Stimulated activated CD4-positive, alpha-beta T cell treated with anti-CD3 and anti-CD28 coated beads, Interleukin-15, amount 100 ng/mL, for 48 hours (primary cell): ENCODE results near the gene EVA1A.
A peak's percentile ranks its signal among the peaks of the same experiment; 100 is the strongest.

Experiments used
- DNase-seq, 2 donors: peaks; one replicate each; pipeline ENCODE4 v3.0.0-alpha.2; 2020; ENCODE audit warnings: low read depth in 2 of 2

The EVA1A gene, protein sequence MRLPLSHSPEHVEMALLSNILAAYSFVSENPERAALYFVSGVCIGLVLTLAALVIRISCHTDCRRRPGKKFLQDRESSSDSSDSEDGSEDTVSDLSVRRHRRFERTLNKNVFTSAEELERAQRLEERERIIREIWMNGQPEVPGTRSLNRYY

DNA sequence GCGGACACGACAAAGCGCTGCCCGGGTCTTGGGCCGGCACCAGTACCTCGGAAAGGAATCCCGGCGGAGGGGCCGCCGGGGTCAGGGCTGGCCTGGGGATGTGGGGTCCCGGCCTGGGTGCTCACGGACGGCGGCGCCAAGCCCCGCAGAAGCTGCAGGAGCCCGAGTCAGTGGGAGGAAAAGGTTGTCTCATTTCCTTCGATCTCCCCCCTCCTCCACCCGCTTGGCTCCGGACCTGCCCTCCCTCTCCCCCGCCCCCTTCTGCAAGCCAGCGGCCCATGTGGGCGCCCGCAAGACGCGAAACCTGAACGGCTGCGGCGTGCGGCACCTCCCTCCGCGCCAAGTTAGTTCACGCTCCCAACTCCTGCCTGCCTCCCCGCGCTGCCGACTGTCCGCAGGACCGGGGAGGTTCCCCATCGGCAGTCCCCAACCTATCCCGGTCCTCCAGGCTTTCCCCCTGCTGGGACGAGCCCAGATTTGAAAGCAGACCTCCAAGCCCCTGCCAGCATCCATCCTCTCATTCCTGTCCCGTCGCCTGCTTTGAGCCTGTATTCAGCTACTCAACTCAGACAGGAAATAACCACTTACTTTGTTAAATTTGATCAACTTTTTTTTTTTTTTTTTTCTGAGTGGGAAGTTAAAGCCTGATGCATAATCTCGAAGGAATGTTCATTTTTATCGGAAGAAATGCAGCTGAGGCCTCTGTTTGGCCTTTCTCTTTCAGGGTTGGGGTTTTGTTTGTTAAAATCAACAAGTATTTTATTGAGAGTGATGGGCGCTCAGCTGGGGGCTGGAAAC lies at the start of gene EVA1A:
EVA1A (minus strand) TSS at position 172 of the 798 bp plus-strand sequence. CDS start 42,799 bp downstream, outside the sequence.
- DNase-seq, result no peak

DNA sequence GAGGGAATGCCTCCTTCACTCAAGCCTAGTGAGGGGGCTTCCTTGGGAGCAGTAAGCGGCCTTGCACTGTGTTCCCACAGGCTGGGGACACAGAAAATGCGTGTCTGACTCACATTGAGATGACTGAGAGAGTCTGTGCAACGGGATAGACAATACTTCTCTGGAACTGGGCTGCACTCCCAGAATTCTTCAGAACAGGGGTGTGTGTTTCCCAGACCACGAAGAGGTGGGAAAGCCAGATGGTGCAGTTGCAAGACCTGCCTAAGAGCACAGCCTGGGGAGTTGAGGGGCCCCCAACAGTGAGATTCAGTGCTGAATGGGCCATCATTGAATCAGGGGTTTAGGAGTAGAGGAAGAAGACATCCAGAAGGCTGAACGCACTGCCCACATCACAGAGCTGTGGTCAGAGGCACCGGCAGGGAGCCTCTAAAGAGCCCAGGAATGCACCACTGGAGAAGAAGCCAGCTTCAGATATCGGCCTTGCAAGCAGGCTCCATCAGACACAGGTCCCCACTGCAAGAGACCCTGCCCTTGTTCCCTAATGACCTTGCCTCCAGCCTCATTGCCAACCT lies 49.3 kb upstream of the EVA1A start:
- no peak for DNase-seq

DNA sequence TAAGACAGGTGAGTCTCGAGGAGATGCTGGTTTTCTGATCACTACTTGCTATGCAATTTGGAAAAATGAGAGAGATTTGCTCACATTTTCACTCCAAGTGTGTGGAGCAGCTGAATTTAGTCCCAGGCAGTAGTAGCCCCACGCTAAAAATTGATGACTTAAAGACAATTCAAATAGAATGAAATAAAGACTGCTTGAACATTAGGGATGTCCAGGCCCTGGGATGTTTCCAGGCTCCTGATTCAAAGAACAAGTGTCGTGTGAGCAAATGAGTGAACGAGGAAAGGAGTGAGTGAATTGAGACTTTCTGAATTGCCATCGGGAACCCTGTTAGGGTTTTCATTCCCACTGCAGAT lies 48.6 kb upstream of the EVA1A start:
- DNase-seq, result no peak

DNA sequence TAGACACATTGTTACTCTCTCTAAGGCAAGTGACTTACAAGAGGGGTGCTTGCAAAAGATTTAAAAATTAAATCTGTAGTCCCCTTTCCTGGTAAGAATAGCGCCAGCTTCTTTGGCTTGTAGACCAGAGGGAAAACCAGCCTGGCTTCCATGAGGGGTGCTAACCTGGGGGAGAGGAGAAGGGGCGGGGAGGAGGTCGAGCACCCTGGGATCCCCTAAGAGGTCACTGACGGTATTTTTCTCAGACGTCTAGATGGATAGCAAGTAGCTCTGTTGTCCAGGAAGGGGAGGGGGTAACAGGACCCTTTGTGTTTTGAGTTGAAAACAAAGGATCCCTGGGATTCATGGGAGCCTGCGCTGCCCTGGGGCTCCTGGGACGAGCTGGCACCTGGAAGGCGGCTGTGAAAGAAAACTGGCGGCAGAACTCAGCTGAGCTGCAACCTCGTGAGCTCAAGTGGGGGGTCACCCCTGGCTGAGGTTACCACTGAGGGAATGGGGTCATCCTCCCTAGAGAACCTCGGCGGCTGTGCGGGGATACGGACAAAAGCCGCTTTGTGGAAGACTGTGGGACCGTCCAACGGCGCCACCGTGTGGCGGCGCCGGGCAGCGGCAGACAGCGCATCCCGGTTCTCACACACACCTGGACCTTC lies 48.1 kb upstream of the EVA1A start:
- peak; percentile 13 to 28 for DNase-seq

DNA sequence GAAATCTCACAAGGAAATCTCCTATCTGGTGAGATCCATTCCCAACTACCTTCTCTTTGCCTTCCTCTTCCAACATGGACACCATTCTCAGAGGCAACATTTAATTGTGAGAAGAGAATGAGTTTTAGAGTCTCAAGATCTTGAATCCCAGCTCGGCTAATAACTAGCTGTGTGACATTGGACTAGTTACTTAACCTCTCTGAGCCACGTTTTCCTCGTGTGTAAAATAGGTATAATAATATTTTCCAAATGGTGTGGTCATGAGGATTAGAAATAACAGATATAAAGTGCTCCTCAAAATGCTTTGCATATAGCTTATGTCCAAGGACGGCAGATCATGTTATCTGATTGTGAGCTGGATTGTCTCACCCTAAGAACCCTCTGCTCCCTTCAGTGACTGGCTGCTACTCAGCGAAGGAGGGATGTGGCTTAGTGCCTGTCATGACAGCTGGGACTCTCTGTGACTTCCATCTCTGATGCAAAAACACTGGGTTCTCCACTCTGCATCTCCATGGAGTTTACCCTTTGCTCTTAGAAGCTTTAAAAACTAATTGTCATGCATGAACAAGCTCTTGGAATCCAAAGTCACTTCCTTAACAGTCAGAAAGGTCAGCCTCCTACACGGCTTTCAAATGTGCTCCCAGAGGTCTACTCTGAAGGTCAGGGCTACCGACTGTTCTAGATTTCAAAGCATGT lies 47.4 kb upstream of the EVA1A start:
- DNase-seq, result no peak

DNA sequence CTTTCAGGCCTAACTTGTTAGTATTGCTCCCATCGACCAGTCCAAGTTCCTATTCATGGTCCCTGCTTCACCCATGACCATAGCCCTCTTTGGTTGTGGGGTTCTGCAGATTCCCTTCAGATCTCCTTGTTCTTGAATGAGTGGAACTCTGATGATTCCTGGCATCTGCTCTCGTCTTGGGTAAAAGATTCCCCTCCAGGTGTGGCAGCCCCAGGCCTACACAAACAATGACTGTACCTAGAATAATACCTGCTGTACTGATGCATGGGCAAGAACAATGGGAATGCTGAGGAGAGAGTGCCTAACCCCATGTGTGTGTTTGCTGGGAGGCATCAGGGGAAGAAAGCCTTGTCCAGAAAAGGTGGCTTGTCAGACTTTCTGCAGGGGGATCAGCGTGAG lies 46.7 kb upstream of the EVA1A start:
- no peak for DNase-seq

DNA sequence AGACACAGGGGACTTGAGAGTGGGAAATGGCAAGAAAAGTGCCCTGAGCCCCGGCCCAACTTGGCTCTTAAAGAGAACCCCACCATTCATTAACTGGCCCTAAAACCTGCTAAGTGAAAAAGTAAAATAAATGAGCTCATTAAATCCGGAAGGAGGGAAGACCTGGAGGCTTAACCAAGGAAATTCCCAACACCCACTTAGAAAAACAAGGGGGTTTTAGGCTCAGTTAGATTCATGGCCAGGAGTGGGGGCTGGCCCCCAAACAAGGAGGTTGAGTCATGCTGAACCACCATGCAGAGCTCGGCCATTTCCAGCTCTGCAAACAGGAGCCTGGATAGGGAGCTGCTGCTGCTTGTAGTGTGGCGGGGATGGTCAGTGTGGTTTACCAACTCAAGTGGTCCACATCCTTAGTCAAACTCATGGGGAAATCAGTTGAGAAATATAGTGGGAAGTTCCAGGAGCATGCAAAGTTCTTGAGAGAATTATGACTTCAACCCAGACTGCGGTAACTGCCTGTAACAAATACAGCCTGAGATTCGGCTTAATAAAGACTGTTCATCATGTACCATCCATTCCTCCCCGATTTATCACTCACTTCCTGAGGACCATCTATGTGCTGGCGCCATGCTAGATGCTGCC lies 46.1 kb upstream of the EVA1A start:
- no peak for DNase-seq

DNA sequence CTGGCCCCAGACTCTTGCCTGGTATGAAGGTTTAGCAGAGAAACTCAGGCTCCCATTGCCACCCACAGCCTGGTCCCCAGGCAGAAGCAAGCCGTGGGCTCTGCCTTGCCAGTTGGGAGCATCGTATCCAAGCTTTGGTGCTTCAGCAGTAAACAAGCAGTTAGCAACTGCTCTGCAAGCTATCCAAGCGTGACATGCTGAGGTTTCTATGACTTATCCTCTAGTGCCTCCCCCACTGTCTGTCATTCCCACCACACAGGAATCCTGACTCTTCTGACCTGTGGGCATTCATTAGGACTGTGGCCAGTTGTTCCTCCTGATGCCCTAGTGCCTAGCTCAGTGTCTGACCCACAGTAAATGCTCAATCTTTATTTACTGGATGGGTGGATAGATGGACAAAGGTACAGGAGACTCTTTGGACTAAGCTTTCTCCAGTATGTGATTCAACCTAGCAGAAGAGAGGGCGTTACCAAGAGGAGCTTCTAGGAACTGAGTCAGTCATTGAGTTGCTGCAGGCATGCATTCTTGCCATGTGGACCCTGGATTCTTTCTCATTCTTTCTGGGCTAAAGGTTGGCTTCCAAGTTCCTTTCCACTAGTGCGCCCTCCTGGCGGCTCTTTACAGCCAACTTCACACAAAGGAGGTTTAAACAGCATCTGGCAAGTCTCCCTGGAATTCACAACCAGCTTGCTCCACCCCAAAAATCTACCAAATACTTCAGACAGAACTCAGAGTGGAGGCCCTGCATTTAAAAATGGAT lies 45.2 kb upstream of the EVA1A start:
- DNase-seq, result no peak

DNA sequence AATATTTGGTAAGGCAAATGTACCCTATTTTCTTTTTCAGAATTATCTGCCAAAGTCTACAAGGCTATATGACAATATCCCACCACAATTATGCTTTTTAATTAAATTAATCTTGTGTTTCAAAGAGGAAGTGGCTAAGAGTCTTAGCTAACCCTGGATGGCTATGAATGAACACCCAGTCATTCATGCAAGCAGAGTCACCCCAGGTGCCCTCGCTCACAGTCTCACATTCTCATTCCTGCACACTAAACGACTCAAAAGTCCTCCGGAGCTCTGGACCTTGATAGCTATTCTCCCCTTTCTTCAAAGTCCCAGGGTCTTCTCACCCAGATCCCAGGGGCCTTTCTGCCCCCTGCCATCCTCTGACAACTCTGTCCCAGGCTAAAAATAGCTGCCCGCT lies 43.7 kb upstream of the EVA1A start:
- no peak for DNase-seq

DNA sequence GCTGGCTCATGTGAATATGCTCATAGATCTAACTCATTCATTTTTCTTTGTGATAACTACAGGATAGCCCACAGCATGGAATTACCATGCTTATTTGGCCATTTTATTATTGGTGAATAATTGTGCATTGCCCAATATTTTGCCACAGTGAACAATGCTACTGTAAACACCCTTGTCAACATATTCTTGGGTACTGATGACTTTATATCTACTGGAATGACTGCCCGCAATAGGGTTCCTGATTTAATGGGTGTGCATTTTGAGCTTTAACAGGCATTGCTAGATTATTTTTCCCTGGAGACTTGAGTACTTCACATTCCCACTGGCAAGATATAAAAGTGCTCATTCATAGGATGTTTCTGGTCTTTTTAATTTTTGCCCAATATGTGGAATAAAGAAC lies 42.7 kb upstream of the EVA1A start:
- no peak for DNase-seq

DNA sequence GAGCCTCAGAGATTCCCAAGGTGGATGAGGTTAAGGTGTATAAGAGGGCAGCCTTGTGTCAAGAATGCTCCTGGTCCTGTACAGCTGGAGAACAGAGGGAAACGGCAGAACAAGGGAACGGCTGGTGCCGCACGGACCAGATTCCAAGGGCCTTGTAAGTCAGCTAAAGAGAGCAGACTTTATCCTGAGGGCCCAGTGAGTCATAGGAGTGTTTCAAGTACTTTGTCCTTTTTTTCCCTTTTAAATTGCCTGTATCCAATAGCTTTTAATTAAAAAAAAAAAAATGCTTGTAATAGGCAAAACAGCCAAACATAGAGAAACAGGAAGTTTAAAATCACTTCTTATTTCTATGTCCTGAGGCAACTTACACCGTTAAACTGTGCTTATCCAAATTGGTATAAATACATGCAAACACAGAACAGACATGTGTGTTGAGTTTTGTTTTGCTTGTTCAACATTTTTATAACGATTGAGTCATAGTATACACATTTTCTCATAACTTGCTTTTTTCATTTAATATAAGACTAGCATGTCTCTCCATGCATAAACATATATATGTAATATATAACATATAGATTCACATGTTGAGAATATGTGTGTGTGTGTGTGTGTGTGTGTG lies 42.1 kb upstream of the EVA1A start:
- no peak for DNase-seq

DNA sequence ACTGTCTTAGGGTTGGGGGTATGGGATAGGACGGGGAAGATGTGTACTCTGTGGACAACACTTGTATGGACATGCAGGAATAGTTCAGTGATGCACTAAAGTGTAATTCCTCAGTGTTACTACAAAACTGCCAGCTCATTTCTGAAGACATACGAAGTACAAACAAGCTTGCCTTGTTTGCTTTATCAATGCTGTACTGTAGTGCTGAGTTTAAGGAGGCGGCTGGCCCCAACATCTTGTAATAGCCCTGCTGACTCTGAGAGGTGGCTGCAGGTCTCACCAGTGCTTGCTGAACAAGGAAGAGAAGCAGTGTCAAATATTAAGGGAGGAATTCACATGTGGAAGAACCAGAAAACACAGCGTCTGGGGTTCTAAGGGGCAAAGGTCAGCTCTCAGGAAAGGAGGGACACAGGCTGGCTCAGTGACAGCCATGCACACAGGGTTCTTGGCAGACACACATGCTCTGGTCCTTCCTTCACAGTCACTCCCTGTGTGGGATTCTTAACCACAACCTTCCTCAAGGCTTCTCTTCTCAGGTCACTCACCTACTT lies 39.8 kb upstream of the EVA1A start:
- DNase-seq, result no peak

DNA sequence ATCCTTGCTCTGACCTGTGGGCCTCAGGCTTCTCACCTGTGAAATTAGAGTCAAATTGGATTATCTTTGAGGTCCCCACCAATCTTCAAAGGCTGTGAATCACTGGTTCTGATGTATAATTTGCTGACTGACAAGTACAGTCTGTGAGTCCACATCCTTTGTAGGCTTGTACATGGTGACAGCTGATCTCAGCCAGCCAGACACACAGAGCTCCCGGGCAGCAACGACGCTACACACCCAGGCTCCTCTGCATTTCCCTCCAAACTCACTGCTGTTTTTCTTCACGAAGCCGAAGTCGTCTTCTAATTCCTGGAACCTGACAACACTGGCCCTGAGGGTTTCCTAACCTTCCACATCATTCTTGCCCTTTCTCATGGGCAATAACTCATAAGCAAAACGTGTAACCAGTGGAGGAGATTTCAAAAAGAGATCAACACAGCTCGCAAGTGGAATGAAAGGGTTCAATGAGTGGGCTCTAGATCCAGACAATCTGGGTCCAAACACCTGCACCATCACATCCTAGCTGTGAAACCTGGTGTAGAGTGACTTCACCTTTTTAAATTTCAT lies 37.9 kb upstream of the EVA1A start:
- no peak for DNase-seq

DNA sequence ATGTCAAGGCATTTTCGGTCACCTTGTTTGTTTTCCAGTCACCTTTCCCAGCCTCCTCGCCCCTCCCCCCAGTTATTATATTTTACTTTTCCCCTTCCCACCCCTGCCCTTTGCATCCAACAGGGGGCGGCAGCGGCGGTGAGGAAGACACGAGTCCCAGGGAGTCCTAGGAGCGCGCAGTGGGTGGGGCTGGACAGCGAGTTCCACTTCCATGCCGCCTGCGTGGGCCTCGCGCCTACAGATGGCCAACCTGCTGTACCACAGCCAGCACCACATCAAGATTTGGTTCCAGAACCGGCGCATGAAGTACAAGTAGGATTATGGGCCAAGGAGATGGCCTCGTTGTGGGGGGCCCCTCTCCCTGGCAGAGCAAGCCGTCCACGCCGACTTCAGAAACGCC lies 37.2 kb upstream of the EVA1A start:
- no peak for DNase-seq

DNA sequence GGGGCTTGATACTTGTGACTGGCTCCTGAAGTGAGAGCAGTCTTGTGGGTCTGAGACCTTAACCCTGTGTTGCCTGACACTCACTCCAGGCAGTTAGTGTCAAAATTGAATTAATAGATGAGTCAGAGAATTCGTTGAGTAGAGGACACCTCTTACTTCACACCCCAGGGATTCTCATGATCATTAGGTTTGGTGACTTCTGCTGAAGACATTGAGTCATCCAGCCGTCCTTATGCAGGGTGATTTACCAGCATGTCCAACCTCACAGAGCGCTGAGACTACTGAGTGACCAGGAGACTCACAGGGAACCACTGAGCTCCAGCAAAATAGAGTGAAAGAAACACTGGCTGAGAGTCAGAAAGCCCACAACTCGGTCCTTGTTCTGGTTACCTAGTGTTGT lies 36.0 kb upstream of the EVA1A start:
- no peak for DNase-seq

DNA sequence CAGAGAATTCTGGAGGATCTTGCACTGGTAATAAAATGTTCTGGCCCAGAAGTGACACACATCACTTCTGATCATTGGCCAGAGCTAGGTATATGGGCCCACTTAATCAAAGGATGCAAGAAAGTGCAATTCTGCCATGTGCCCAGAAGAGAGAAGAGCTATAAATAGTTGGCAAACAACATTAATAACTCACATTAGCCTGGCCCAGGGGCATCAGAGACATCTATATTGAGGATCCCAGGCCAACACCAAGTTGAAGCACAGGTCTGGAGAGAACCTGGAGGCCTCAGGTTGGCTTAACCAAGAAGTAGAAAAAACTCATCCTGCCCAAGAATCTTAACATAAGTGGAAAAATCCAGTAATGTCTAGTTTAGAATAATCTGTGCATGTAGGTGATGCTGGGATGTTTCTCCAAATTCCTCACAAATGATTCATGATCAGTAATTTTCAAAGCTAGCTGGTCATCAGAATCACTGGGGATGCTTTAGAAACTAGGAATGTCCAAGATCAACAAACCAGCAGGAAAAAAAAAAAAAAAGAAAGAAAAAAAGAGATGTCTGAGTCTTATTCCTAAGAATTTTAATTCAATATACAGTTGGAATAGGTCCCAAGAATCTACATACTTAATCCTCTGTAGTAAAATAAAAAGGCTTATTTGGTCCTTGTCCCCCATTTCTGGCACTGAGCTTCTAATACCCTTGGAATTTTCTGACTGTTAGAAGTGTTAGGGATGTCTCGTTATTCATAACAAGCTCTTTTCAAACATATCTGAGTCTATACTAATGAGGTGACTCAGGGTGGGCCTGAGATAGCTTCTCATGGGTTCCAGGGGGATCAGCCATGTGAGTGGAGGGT lies 35.0 kb upstream of the EVA1A start:
- no peak for DNase-seq

DNA sequence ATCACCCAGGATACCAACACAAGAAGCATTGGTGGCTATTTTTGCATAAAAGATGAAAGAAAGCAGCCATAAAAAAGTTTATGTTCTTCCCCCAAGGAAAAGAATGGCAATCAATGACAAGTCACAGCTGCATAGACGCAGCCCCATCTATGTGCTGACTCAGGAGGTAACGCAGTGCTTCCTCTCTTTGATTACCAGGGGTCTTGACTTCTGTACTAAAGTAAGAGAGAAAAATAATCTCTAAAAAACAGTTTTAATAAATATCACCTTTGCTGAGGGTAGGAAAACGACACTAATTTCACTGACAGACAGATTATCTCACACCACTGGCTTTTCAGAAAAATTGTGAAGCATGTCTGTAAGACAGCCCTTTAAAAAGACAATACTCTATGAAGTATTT lies 33.9 kb upstream of the EVA1A start:
- DNase-seq, result no peak

DNA sequence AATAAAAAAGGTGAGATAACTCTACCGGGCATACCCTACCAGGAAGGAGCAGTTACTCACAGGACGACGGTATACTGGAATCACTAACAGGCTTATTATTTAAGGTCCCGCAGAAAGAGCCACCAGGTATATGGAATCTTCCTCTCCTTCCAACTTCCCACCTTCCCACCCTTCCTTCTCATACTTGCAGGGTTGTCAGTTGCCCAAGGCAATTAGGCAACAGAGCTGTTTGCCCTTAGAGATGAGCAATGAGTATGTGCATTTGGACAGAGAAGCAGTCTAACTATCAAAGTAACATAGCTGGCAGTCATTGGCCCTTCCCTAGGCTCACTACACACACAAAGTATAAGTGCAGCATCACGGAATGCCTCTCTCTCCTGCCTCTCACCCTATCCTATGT lies 32.1 kb upstream of the EVA1A start:
- DNase-seq, result no peak

DNA sequence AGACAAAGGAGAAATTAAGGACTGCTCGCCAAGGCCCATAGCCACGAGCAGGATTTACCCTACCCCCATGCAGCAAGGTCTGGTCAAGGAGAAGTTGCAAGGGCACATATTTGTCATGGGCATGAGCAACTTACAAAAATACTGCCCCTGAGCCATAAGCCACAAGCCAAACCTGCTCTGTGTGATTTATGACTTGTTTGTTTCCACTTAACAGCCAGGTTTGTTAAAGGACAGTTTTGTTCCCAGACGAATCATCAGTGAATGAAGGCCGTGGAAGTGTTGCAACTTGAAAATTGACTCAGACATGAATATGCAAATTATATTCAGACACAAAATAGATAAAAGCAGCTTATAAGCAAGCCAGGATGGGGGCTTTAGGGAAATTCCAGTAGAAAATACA lies 31.3 kb upstream of the EVA1A start:
- DNase-seq, result no peak
